GM19438 (cell line): ENCODE measurements around the gene DGUOK.

Experiments
- ATAC-seq: cut with Tn5 transposase; IDR thresholded peaks from one replicate; pipeline ENCODE4 v1.9.1; 2021; ENCODE audit warnings: low read depth; ENCODE audit not compliant: unreplicated experiment

The DGUOK gene

DNA sequence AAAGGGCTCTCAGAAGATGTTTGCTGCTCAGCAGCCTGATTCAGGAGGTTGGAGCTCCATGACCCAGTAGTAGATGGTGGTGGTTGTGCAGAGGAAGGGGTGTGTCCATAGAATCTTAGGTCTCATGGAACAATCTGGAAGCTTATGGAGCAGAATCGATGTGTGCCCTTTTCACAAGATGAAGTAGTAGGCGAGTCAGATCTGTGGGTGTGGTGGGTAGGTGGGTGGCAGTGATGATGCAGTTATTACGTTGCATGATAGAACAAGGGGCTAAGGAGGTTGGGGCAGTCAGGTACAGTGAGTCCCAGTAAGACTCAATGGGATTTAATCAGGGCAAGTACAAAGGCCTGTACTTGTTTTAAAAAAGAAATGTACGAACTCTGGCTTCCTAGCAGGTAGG lies 67.1 kb downstream of the DGUOK start:
- no peak for ATAC-seq

GRCh38 chr2:73994178-73994831 lies 67.6 kb downstream of the DGUOK start:
- no peak for ATAC-seq

DNA sequence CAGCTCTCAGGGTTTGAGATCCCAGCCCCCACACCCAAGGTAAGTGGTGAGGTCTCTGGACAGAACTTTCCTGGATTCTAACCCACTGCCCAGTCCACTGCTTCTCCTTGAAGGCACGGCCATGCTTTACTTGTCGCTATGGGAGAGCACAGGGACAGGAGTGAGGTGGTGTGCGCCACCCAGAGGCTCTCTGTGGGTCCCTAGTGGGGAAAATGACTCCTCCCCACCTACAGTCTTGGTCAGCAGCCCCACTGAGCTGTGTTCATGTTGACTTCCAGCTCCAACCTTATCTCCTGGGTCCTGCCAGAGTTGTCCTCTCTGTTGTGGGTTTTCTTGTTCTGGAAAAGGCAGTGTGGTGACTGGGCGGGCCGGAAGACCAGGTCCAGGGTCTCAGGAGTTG lies 69.1 kb downstream of the DGUOK start:
- ATAC-seq = no peak

DNA sequence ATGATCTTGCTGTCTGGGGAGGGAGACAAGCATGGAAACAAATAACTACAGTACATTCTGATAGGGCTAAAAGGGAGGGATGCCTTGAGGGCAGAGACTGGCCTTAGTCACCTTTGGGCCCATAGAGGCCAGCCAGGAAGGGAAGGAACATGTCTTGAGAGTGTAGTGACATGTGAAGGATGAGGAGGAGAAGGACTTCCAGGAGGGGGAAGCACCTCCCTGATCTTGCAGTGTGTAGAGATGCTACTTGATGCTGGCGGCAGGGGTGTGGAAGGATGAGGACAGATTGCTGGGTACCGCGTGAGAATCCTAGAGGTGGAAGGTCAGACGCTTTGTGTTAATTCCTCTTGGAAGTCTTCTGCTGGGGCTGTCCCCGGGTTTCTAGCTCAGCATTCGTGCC lies 71.1 kb downstream of the DGUOK start:
- no peak for ATAC-seq

DNA sequence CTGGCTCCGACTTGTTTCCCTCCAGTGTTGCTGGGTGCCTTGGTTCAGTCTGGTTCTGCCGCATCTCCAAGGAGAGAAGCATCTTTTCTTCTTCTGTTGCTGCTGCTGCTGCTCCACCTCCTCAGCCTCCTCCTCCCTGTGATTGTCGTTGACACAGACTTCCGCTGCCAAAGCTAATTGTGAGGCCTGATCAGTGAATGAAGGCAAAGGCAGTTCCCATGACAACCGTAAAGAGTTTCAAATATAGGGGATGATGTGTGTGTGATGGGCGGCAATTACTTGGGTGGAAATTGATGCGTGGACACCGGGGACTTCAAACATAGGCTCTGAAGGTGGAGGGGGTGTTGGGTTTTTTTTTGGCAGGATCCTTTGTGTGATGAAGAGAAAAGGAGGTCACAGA lies 71.8 kb downstream of the DGUOK start:
- ATAC-seq = no peak

- ATAC-seq = no peak
Measured at GRCh38 chr2:73998933-73999332, 72.3 kb downstream of the DGUOK start.

- ATAC-seq = no peak
Measured at GRCh38 chr2:73999881-74000597, 73.4 kb downstream of the DGUOK start.

GRCh38 chr2:74000666-74001065 lies 74.0 kb downstream of the DGUOK start:
- no peak for ATAC-seq

- ATAC-seq = no peak
Measured at GRCh38 chr2:74001121-74001520, 74.4 kb downstream of the DGUOK start.

DNA sequence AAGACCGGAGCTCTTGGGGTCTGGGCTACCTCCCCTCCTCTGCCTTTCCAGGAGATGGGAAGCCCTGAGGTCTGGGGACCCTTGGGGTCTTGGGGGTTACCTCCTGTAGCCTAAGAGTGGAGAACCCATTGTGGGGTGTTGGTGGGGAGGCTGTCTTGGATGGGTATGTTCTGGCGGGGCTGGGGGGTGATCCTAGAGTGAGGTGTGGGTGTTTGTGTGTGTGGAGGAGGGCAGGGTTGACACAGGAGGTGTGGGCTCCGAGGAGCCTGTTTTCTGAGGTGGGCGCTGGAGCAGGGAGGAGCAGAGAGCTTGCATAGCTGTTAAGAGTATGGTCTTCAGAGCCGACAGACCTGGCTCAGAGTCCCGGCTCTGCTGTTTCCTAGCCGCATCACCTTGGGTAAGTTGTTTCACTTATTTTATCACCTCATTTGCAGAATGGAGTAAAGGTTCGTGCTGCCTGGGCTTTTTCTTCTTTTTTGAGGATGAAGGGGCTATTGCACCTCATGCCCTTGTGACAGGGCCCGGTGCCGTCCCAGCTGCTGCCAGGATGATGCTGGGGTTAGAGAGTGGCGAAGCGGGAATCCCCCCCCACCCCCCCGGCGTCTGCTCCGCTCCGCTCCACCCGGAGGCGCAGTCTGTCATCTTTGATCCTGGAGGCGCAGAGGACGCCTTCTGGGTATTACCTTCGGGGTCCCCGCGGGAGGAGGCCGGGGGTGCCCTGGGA lies 75.3 kb downstream of the DGUOK start:
- ATAC-seq = peak; percentile 42

DNA sequence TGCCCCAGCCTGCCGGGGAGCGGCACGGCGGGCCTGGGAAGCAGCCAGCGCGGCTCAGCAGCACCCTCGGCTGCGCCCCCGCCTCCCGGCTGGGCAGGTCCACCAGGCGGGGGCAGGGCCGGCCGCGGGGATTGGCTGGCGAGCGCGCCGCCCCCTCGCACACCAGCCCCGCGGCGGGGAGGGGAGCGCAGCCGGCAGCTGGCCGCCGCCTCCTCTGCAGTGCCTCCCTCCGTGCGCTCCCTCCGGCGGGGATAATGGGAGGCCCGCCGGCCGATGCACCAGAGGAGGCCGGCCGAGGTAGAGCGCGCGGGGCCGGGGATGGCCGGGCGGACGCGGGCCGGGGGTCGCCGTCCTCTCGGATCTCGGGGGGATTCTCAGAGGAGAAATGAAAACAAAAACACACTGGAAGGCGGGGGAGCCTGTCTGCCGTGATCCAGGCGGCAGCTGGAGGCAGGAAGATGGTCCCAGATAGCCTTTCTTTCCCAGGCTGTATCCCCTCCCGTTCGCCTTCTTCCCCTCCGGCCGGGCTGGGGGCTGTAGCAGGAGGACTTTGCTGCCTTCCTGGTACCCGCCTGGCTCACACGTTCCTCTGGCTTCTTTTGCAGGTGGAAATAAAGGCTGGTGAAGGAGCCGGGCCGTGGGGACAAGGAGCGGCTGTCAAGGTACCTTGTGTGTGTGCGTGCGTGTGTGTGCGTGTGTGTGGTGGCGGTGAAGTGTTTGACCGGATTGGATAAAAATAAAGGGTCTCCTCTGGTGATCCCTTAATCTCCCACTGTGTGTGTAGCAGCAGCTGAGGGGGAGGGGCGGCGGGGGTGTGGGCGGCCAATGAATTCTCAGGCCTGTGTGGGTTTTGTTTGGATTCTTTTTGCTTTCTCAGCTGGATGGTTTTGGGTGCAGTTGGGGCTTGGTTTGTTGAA lies 76.1 kb downstream of the DGUOK start:
- peak; percentile 94 for ATAC-seq

DNA sequence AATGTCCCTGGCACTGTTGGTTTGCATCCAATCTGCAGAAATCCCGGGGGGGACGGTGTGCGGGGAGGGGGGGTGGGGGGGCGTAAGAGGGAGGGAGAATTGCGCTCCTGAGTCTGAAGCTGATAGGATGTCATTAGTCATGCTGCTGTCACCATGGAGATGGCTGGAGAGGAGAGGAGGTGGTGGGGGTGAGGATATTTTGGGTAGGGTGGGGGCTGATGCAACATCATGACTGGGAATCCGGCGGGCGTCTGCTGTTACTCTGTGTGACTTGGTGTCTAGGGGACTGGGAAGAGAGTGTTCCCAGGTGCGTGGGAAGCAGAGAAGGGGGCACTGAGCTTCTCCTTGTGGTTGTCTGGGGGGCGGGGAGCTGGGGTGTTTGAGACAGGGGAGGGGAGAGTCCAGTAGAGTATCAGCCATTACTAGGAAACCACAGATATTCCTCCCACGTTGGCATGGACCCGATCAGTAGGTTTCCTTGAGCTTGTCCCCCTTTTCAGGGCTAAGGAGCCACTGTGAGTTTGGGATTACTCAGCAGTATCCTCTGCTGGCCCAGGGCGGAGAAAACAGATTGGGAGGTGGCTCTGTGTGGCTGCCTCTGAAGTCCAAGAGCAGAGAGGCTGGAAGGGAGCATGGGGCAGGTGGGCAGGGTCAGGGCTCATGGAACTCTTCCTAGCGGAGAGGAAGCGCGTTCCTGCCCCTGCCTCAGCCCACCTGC lies 77.0 kb downstream of the DGUOK start:
- ATAC-seq = no peak

- no peak for ATAC-seq
Measured at GRCh38 chr2:74004212-74005182, 77.8 kb downstream of the DGUOK start.

GRCh38 chr2:74005786-74006185 lies 79.1 kb downstream of the DGUOK start:
- no peak for ATAC-seq

DNA sequence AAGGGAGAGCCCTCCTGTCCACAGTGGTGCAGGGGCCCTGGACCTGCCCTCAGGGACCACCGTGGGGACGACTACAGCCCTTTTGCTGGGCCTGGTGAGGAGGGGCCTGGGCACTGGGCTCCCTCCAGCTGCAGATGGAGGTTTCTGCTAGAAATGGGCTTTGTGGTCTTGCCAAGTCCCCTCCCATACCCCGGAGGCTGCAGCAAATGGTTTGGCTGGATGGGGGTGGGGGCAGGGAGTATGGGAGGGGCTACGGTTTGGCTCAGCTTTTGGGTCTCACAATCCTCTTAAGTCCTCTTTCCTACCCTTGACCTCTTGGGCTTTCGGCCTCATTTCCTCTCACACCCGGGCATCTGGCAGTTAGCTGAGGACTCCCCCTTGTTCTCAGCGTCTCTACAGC lies 79.8 kb downstream of the DGUOK start:
- ATAC-seq = no peak

DNA sequence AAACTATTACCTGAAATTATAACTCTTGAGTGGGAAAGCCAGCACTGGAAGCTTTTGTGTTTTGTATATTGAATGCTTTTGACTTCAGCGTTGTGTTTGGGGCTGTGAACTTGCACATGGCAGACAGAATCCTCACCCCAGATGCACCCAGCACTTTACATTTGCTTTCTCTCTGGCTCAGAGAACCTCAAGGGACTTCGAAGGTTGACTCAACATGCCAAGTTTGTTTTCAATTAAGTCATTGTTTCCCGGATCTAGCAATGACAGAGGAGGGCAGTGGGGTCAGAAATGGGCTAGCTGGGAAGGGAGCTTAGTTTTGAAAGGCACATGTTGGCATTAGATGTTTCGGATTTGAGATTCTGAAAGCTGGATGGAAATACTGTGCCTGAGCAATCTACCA lies 80.4 kb downstream of the DGUOK start:
- ATAC-seq = no peak

DNA sequence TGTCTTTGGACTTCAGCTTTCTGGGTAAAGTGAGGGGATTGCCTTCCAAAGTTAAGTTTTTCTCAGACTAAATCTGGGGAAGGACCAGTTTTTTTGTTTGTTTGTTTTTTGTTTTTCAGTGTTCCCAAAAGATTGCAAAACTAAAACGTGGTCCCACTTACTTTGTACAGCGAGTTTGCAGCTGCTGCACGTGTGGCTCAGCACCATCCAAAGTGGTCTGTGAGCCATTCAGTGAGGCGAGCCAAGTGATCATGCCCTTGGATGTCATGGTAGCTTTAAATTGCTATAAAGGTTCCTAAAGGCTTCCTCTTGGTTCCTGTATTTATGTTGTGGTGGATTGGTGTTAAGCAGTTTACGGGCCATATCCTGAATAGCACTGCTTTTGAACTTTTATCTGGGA lies 81.0 kb downstream of the DGUOK start:
- ATAC-seq = no peak
